ENCODE results near the gene TEX264.

- TF ChIP-seq CTCF (conservative IDR thresholded peaks at IDR 0.05; ENCODE audit: low read depth in 2 of 2) (no peak), EZH2 (IDR thresholded peaks at IDR 0.05; ENCODE audit: low read depth, unreplicated experiment) (no peak), CREB1 (CRISPR knock-in tag; IDR thresholded peaks at IDR 0.05; ENCODE audit: low read depth) (no peak), ZNF331 (CRISPR knock-in tag; IDR thresholded peaks at IDR 0.05; ENCODE audit: low read depth) (no peak), POLR2AphosphoS5 (IDR thresholded peaks at IDR 0.05; ENCODE audit: low read depth) (peak; percentile 81), REST (IDR thresholded peaks at IDR 0.05; ENCODE audit: unreplicated experiment) (no peak), EZH2phosphoT487 (IDR thresholded peaks at IDR 0.05; ENCODE audit: unreplicated experiment) (no peak), JUNB (IDR thresholded peaks at IDR 0.05; ENCODE audit: unreplicated experiment) (no peak), NANOG (IDR thresholded peaks at IDR 0.05; ENCODE audit: borderline replicate concordance) (no peak), ZNF114 (CRISPR knock-in tag; IDR thresholded peaks at IDR 0.05) (no peak)
- TF ChIP-seq, protein P1, sequence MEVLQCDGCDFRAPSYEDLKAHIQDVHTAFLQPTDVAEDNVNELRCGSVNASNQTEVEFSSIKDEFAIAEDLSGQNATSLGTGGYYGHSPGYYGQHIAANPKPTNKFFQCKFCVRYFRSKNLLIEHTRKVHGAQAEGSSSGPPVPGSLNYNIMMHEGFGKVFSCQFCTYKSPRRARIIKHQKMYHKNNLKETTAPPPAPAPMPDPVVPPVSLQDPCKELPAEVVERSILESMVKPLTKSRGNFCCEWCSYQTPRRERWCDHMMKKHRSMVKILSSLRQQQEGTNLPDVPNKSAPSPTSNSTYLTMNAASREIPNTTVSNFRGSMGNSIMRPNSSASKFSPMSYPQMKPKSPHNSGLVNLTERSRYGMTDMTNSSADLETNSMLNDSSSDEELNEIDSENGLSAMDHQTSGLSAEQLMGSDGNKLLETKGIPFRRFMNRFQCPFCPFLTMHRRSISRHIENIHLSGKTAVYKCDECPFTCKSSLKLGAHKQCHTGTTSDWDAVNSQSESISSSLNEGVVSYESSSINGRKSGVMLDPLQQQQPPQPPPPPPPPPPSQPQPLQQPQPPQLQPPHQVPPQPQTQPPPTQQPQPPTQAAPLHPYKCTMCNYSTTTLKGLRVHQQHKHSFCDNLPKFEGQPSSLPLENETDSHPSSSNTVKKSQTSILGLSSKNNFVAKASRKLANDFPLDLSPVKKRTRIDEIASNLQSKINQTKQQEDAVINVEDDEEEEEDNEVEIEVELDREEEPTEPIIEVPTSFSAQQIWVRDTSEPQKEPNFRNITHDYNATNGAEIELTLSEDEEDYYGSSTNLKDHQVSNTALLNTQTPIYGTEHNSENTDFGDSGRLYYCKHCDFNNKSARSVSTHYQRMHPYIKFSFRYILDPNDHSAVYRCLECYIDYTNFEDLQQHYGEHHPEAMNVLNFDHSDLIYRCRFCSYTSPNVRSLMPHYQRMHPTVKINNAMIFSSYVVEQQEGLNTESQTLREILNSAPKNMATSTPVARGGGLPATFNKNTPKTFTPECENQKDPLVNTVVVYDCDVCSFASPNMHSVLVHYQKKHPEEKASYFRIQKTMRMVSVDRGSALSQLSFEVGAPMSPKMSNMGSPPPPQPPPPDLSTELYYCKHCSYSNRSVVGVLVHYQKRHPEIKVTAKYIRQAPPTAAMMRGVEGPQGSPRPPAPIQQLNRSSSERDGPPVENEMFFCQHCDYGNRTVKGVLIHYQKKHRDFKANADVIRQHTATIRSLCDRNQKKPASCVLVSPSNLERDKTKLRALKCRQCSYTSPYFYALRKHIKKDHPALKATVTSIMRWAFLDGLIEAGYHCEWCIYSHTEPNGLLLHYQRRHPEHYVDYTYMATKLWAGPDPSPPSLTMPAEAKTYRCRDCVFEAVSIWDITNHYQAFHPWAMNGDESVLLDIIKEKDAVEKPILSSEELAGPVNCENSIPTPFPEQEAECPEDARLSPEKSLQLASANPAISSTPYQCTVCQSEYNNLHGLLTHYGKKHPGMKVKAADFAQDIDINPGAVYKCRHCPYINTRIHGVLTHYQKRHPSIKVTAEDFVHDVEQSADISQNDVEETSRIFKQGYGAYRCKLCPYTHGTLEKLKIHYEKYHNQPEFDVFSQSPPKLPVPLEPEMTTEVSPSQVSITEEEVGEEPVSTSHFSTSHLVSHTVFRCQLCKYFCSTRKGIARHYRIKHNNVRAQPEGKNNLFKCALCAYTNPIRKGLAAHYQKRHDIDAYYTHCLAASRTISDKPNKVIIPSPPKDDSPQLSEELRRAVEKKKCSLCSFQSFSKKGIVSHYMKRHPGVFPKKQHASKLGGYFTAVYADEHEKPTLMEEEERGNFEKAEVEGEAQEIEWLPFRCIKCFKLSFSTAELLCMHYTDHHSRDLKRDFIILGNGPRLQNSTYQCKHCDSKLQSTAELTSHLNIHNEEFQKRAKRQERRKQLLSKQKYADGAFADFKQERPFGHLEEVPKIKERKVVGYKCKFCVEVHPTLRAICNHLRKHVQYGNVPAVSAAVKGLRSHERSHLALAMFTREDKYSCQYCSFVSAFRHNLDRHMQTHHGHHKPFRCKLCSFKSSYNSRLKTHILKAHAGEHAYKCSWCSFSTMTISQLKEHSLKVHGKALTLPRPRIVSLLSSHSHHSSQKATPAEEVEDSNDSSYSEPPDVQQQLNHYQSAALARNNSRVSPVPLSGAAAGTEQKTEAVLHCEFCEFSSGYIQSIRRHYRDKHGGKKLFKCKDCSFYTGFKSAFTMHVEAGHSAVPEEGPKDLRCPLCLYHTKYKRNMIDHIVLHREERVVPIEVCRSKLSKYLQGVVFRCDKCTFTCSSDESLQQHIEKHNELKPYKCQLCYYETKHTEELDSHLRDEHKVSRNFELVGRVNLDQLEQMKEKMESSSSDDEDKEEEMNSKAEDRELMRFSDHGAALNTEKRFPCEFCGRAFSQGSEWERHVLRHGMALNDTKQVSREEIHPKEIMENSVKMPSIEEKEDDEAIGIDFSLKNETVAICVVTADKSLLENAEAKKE (CRISPR knock-in tag; IDR thresholded peaks at IDR 0.05) = no peak
Measured at GRCh38 chr3:51671734-51672475, 853 bp downstream of the TEX264 start.

Data from GM23338 (cell line).